Mammary epithelial cell (primary cell): ENCODE data around the gene KCNQ2.

Experiments
- CTCF ChIP-seq, 2 donors: IDR thresholded peaks in 1 of 2; conservative IDR thresholded peaks in 1 of 2; 2 replicates each; pipeline ENCODE4 v1.5.1; 2011 to 2012; ENCODE audit warnings: inconsistent platforms in 2 of 2, low read length in 2 of 2, mild to moderate bottlenecking in 2 of 2, control low read depth in 1 of 2, low read depth in 1 of 2; ENCODE audit not compliant: insufficient read depth in 1 of 2; ENCODE audit errors: extremely low read depth in 1 of 2
- EZH2 ChIP-seq: IDR thresholded peaks from 2 replicates; pipeline ENCODE4 v1.6.1; 2012; ENCODE audit warnings: low read length, inconsistent platforms, borderline replicate concordance

- TF ChIP-seq CTCF (conservative IDR thresholded peaks at IDR 0.05 in 1 of 2, IDR thresholded peaks at IDR 0.05 in 1 of 2; ENCODE audit: extremely low read depth in 1 of 2, insufficient read depth in 1 of 2, low read depth in 1 of 2, low read length in 2 of 2) = no peak
- TF ChIP-seq EZH2 = no peak
Observed at GRCh38 chr20:63360850-63361518, 111.5 kb downstream of the KCNQ2 start, which contains the start of gene CHRNA4.
